OCI-LY1 (cell line): ENCODE results near the gene FHL1.

ENCODE experiments used
- CTCF ChIP-seq: fragments of 200-600 bp; sonication (generic), shearing (Covaris generic); IDR thresholded peaks from 2 replicates; pipeline ENCODE4 v1.5.1; 2017; ENCODE audit warnings: mild to moderate bottlenecking, antibody characterized with exemption, low read length, moderate library complexity, mixed read lengths
- EZH2 ChIP-seq: fragments of 200-600 bp; sonication (generic), shearing (Covaris generic); IDR thresholded peaks from 2 replicates; pipeline ENCODE4 v1.8.0; 2017; ENCODE audit warnings: borderline replicate concordance, mixed run types, mild to moderate bottlenecking, antibody characterized with exemption, low read length, moderate library complexity, mixed read lengths

GRCh38 chrX:136122207-136122606, 25.1 kb upstream of the FHL1 start:
- no peak for TF ChIP-seq CTCF
- TF ChIP-seq EZH2: no peak
